Liver (tissue), 3 donors: ENCODE measurements around the gene SIK1.
"Not testable (repeated sequence)": the region's sequence is repeated elsewhere in the genome, so short reads cannot be mapped to it uniquely, and the experiment has no call there.

ENCODE experiments used
- ATF3 ChIP-seq: IDR thresholded peaks from 2 replicates; pipeline ENCODE4 v1.6.1; 2016; ENCODE audit warnings: antibody characterized with exemption
- CTCF ChIP-seq: fragments of 150-350 bp; IDR thresholded peaks from 2 replicates; pipeline ENCODE4 v1.5.1; 2017; ENCODE audit warnings: improper control_type of control experiment, low read depth, low read length; ENCODE audit not compliant: missing input control
- FOXA1 ChIP-seq: IDR thresholded peaks from 2 replicates; pipeline ENCODE4 v1.6.1; 2016; ENCODE audit warnings: antibody characterized with exemption
- GABPA ChIP-seq, 2 donors: IDR thresholded peaks in 1 of 2; conservative IDR thresholded peaks in 1 of 2; 2 replicates each; pipeline ENCODE4 v1.6.1; 2016; ENCODE audit warnings: antibody characterized with exemption in 2 of 2, mild to moderate bottlenecking in 1 of 2, moderate library complexity in 1 of 2
- MAX ChIP-seq: IDR thresholded peaks from 2 replicates; pipeline ENCODE4 v1.6.1; 2016; ENCODE audit warnings: antibody characterized with exemption
- RAD21 ChIP-seq, 2 donors: IDR thresholded peaks; 2 replicates each; pipeline ENCODE4 v1.6.1; 2016; ENCODE audit warnings: antibody characterized with exemption in 2 of 2, mild to moderate bottlenecking in 2 of 2
- REST ChIP-seq: IDR thresholded peaks from 2 replicates; pipeline ENCODE4 v1.6.1; 2016; ENCODE audit warnings: antibody characterized with exemption, mild to moderate bottlenecking
- RXRA ChIP-seq, 2 donors: IDR thresholded peaks; 2 replicates each; pipeline ENCODE4 v1.6.1; 2017 to 2018; ENCODE audit warnings: antibody characterized with exemption in 2 of 2, mild to moderate bottlenecking in 1 of 2
- TAF1 ChIP-seq: conservative IDR thresholded peaks from 2 replicates; pipeline ENCODE4 v1.6.1; 2016; ENCODE audit warnings: antibody characterized with exemption, mild to moderate bottlenecking
- YY1 ChIP-seq: IDR thresholded peaks from 2 replicates; pipeline ENCODE4 v1.6.1; 2016; ENCODE audit warnings: antibody characterized with exemption, mild to moderate bottlenecking
- ZBTB33 ChIP-seq: IDR thresholded peaks from 2 replicates; pipeline ENCODE4 v1.6.1; 2016; ENCODE audit warnings: antibody characterized with exemption
- donor health status: healthy.
- donor health status: healthy.

- not testable (repeated sequence) for TF ChIP-seq CTCF; RAD21 (IDR thresholded peaks at IDR 0.05); GABPA (IDR thresholded peaks at IDR 0.05 in 1 of 2, conservative IDR thresholded peaks at IDR 0.05 in 1 of 2); TAF1; MAX; RXRA (IDR thresholded peaks at IDR 0.05); ZBTB33; FOXA1; REST; YY1; ATF3
Measured at GRCh38 chr21:43380337-43380736, 46.6 kb downstream of the SIK1 start.
